ENCODE results near the gene TSPAN5.

TSPAN5 gene

GRCh38 chr4:98614662-98615061 lies 43.7 kb downstream of the TSPAN5 start:
- peak; percentile 49 for DNase-seq

GRCh38 chr4:98614094-98614493 lies 44.3 kb downstream of the TSPAN5 start:
- DNase-seq, result no peak

- DNase-seq, result peak; percentile 41
Measured at GRCh38 chr4:98613453-98614075, 44.8 kb downstream of the TSPAN5 start.

GRCh38 chr4:98612318-98613250 lies 45.8 kb downstream of the TSPAN5 start:
- DNase-seq, result no peak

GRCh38 chr4:98611677-98612317 lies 46.6 kb downstream of the TSPAN5 start:
- DNase-seq, result no peak

- DNase-seq, result no peak
Measured at GRCh38 chr4:98610926-98611676, 47.3 kb downstream of the TSPAN5 start.

GRCh38 chr4:98610431-98610830 lies 48.0 kb downstream of the TSPAN5 start:
- DNase-seq, result no peak

- DNase-seq, result peak; percentile 53
Measured at GRCh38 chr4:98609934-98610333, 48.5 kb downstream of the TSPAN5 start.

- DNase-seq, result no peak
Measured at GRCh38 chr4:98608356-98608755, 50.1 kb downstream of the TSPAN5 start.

- DNase-seq, result no peak
Measured at GRCh38 chr4:98606894-98607293, 51.5 kb downstream of the TSPAN5 start.

GRCh38 chr4:98605216-98605615 lies 53.2 kb downstream of the TSPAN5 start:
- no peak for DNase-seq

- no peak for DNase-seq
Measured at GRCh38 chr4:98604723-98605122, 53.7 kb downstream of the TSPAN5 start.

GRCh38 chr4:98603683-98604521 lies 54.5 kb downstream of the TSPAN5 start:
- DNase-seq, result peak; percentile 76

GRCh38 chr4:98602270-98602669 lies 56.1 kb downstream of the TSPAN5 start:
- DNase-seq, result no peak

GRCh38 chr4:98601708-98602107 lies 56.7 kb downstream of the TSPAN5 start:
- DNase-seq, result peak; percentile 44

GRCh38 chr4:98599617-98600205 lies 58.7 kb downstream of the TSPAN5 start:
- peak; percentile 35 for DNase-seq

GRCh38 chr4:98586962-98587354 lies 71.5 kb downstream of the TSPAN5 start:
- DNase-seq, result no peak

GRCh38 chr4:98586291-98586961 lies 72.0 kb downstream of the TSPAN5 start:
- no peak for DNase-seq

GRCh38 chr4:98585596-98585995 lies 72.8 kb downstream of the TSPAN5 start:
- DNase-seq, result no peak

GRCh38 chr4:98584265-98584664 lies 74.1 kb downstream of the TSPAN5 start:
- DNase-seq, result no peak

GRCh38 chr4:98583265-98583664 lies 75.1 kb downstream of the TSPAN5 start:
- no peak for DNase-seq
